GM18951 (cell line): ENCODE results near the gene B3GNT8.
"Not testable (repeated sequence)": the region's sequence is repeated elsewhere in the genome, so short reads cannot be mapped to it uniquely, and the experiment has no call there.

Source experiments
- POLR2A ChIP-seq: IDR thresholded peaks from 4 replicates; pipeline ENCODE4 v1.6.1; 2011; ENCODE audit warnings: mild to moderate bottlenecking; ENCODE audit not compliant: insufficient read length, insufficient read depth; ENCODE audit errors: extremely low read depth
- in situ Hi-C: fragments of 300-500 bp; cut with MboI; formaldehyde crosslinking; loops from one replicate; pipeline ENCODE4 v1.12.0; 2022; ENCODE audit warnings: low sequenced_read_pairs, mixed read lengths, inconsistent platforms; ENCODE audit not compliant: unreplicated experiment

B3GNT8 gene

GRCh38 chr19:41415154-41415571 lies 12.0 kb downstream of the B3GNT8 start:
- in situ Hi-C loops: no loop called here
- no peak for TF ChIP-seq POLR2A

- in situ Hi-C loops: no loop called here
- no peak for TF ChIP-seq POLR2A
Observed at GRCh38 chr19:41414461-41414860, 12.7 kb downstream of the B3GNT8 start.

- in situ Hi-C loops: no loop called here
- no peak for TF ChIP-seq POLR2A
Observed at GRCh38 chr19:41413947-41414346, 13.2 kb downstream of the B3GNT8 start.

- in situ Hi-C loops: no loop called here
- no peak for TF ChIP-seq POLR2A
Observed at GRCh38 chr19:41412953-41413352, 14.2 kb downstream of the B3GNT8 start.

GRCh38 chr19:41411968-41412265 lies 15.3 kb downstream of the B3GNT8 start:
- TF ChIP-seq POLR2A: no peak
- in situ Hi-C loops: no loop called here

GRCh38 chr19:41411100-41411967 lies 15.8 kb downstream of the B3GNT8 start:
- in situ Hi-C loops: no loop called here

GRCh38 chr19:41410336-41411054 lies 16.7 kb downstream of the B3GNT8 start:
- no peak for TF ChIP-seq POLR2A

More at GRCh38 chr19:41411100-41411967, 15.8 kb downstream of the B3GNT8 start:
- TF ChIP-seq POLR2A: no peak

GRCh38 chr19:41409288-41409687 lies 17.9 kb downstream of the B3GNT8 start:
- in situ Hi-C loops: no loop called here
- no peak for TF ChIP-seq POLR2A

More at GRCh38 chr19:41410336-41411054, 16.7 kb downstream of the B3GNT8 start:
- in situ Hi-C loops: no loop called here

- in situ Hi-C loops: not testable (repeated sequence)
Observed at GRCh38 chr19:41408846-41409245, 18.3 kb downstream of the B3GNT8 start.

- in situ Hi-C loops: no loop called here
Observed at GRCh38 chr19:41408256-41408655, 18.9 kb downstream of the B3GNT8 start.

GRCh38 chr19:41407271-41407670 lies 19.9 kb downstream of the B3GNT8 start:
- no peak for TF ChIP-seq POLR2A
- in situ Hi-C loops: no loop called here

More at GRCh38 chr19:41408256-41408655, 18.9 kb downstream of the B3GNT8 start:
- TF ChIP-seq POLR2A: no peak

GRCh38 chr19:41405776-41406175 lies 21.4 kb downstream of the B3GNT8 start:
- in situ Hi-C loops: no loop called here

GRCh38 chr19:41403181-41403970 lies 23.8 kb downstream of the B3GNT8 start:
- no peak for TF ChIP-seq POLR2A
- in situ Hi-C loops: no loop called here

More at GRCh38 chr19:41405776-41406175, 21.4 kb downstream of the B3GNT8 start:
- no peak for TF ChIP-seq POLR2A
